ENCODE results near the gene DENND6B.

- no peak for TF ChIP-seq CTCF (IDR thresholded peaks at IDR 0.05)
- TF ChIP-seq POLR2A (IDR thresholded peaks at IDR 0.05), result no peak
- TF ChIP-seq EP300 (IDR thresholded peaks at IDR 0.05), result no peak
These were observed 2.9 kb downstream of the DENND6B start for GRCh38 chr22:50323900-50324299.
